ENCODE results near the gene TMA7. TPM values are rescaled to one million over a fixed set of nuclear protein-coding genes. Genes with fewer than 3 reads are reported as not detected.

The TMA7 gene
- total RNA-seq: 100 to 1,000 TPM; 293 to 318 TPM

DNA sequence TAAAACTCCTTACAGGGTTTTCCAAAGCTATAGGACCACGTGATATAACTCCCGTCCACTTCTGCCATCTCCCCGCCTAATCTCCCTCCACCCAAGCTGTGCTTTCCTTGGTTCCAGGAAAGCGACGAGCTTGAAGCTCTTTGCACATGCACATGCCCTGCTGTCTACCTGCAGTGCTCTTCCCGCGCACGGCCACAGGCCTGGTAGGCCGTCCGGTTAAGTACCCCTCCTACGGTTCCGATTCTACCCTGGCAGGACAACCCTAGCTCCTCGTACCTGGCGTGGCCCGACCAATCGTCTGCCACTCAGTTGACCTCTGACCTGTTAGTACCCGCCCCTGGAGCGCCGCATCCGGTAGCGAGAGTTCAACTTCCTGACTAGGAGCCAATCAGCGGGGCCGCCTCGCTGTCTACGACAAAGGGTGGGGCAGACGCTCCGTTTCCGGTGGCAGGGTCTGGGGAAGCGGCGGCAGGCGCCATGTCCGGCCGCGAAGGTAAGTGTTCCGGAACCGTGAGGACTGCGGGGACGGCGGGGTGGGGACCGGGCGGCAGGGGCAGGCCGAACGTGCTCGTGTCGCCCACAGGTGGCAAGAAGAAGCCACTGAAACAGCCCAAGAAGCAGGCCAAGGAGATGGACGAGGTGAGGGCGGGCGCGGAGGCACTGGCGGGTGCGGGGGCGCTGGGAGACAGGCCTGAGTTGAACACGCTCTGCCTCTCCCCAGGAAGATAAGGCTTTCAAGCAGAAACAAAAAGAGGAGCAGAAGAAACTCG, at the start of gene TMA7, which contains the start of gene CCDC51:
TMA7 (plus strand) TSS at position 438 of the 770 bp plus-strand sequence; CDS start at position 478, 40 bp downstream.
CCDC51 (minus strand) TSS at position 300 of the 770 bp plus-strand sequence. CDS start 4,991 bp downstream, outside the sequence.

DNA sequence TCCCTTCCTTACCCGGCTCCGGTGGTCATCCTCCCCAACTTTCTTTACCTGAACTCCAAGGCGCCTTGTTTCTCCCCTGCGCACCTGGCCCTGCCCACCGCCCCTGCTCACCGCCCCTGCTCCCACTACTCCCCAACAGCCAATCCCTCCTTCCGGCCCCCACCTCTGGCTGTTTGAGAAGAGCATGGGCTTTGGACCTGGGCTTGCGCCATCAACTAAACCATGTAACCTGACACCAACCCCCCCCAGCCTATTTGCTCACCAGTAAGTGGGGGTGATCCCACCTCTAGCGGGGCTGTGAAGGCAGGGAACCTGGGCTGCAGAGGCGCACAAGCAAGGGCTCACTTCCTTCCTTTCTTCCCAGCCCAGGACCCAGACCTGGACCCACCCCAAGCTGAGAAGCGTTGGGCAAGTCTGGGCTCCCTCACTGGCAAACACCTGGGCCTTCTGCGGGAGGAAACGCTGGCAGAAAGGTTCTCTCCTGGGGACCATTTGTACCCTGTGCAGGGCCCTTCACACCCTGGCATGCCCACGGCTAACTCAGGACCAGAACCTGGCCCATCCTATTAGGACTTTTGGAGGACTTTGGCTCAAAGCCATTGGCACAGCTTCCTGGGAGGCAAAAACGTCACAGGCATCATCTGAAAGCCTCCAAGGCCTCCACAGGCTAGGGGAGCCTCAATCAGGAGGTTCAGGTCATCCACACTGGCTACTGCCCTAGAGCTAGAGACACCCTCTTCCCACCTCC, 9.9 kb upstream of the TMA7 start, which contains the start of gene PLXNB1:
PLXNB1 (minus strand) TSS at position 127 of the 748 bp plus-strand sequence. CDS start 5,475 bp downstream, outside the sequence.

DNA sequence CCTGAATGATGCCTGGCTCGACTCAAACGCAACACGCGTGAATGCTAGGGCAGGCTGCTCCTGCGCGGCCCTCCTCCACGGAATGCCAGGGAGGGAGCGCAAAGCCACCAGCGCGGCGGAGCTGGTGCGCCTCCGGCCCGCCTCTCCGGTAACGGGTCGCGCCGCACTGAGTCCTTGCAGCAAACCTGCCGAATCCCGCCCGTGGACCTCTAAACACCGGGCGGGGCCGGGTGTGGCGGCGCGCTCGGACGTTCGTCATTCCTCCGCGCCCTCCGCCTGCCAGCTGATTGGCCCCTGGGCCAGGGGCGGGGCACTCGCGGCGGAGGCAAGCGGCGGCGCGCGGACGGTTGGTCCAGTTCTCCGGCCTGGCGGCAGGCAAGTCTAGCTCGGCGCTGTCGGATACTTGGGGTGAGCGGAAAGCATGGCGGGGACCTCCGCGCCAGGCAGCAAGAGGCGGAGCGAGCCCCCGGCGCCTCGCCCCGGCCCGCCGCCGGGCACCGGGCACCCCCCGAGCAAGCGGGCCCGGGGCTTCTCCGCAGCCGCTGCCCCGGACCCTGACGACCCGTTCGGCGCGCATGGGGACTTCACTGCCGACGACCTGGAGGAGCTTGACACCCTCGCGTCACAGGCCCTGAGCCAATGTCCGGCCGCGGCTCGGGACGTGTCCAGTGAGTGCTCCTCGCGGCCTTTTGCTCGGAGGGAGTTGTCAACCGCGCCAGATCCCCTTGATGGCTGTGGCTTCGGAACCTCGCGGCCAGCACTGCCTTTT, 6.6 kb downstream of the TMA7 start, which contains the start of gene ATRIP:
ATRIP (plus strand) TSS at position 313 of the 769 bp plus-strand sequence; CDS start at position 422, 109 bp downstream.

Other genes starting within 250 kb of the TMA7 start
- not detected for gene CAMP, start 216.8 kb upstream of the TMA7 start, total RNA-seq
- gene ZNF589, start 199.2 kb upstream of the TMA7 start, total RNA-seq: 10 to 100 TPM; 44.5 to 48.6 TPM
- gene NME6, start 138.9 kb upstream of the TMA7 start, total RNA-seq: 10 to 100 TPM; 32.0 to 34.8 TPM
- not detected for gene SPINK8, start 106.6 kb upstream of the TMA7 start, total RNA-seq
- not detected for gene FBXW12, start 68.0 kb upstream of the TMA7 start, total RNA-seq
- 1 to 10 TPM; 2.1 to 2.6 TPM for gene PLXNB1, start 10.2 kb upstream of the TMA7 start, total RNA-seq
- gene CCDC51, start 138 bp upstream of the TMA7 start, total RNA-seq: 10 to 100 TPM; 11.7 to 11.8 TPM
- gene ATRIP, start 6.5 kb downstream of the TMA7 start, total RNA-seq: 10 to 100 TPM; 13.5 to 14.9 TPM
- gene SHISA5, start 63.9 kb downstream of the TMA7 start, total RNA-seq: 100 to 1,000 TPM; 142 to 151 TPM
- gene PFKFB4, start 116.5 kb downstream of the TMA7 start, total RNA-seq: 10 to 100 TPM; 33.7 to 38.4 TPM
- gene UCN2, start 123.5 kb downstream of the TMA7 start, total RNA-seq: not detected
- under 1 TPM; 0.17 to 0.60 TPM for gene COL7A1, start 155.1 kb downstream of the TMA7 start, total RNA-seq
- 100 to 1,000 TPM; 117 to 140 TPM for gene UQCRC1, start 169.4 kb downstream of the TMA7 start, total RNA-seq
- under 1 TPM in 1 of 2 experiments, not detected in 1; 0.55 TPM for gene TMEM89, start 181.5 kb downstream of the TMA7 start, total RNA-seq
- gene SLC26A6, start 195.2 kb downstream of the TMA7 start, total RNA-seq: 10 to 100 TPM; 40.6 to 49.0 TPM
- 1 to 10 TPM; 7.3 to 8.1 TPM for gene CELSR3, start 222.6 kb downstream of the TMA7 start, total RNA-seq
- 10 to 100 TPM; 37.3 to 42.7 TPM for gene NCKIPSD, start 245.7 kb downstream of the TMA7 start, total RNA-seq